BE2C (cell line): ENCODE data around the gene LRRC61.

Experiments used
- DNase-seq: peaks from one replicate; pipeline ENCODE4 v3.0.0-alpha.2; 2020
- H3K27me3 ChIP-seq: fragments of 250-450 bp; sonication (Bioruptor Pico); 2 replicates; pipeline ENCODE4 v1.5.1; 2020; ENCODE audit warnings: mild to moderate bottlenecking
- H3K36me3 ChIP-seq: fragments of 250-450 bp; sonication (Bioruptor Pico); 2 replicates; pipeline ENCODE4 v1.5.1; 2020; ENCODE audit warnings: mild to moderate bottlenecking
- H3K4me1 ChIP-seq: fragments of 250-450 bp; sonication (Bioruptor Pico); 2 replicates; pipeline ENCODE4 v1.5.1; 2020
- H3K4me3 ChIP-seq: 2 replicates; pipeline ENCODE4 v1.5.1; 2011; ENCODE audit warnings: low read depth, low read length
- H3K9me3 ChIP-seq: fragments of 250-450 bp; sonication (Bioruptor Pico); 2 replicates; pipeline ENCODE4 v1.5.1; 2020
- TF ChIP-seq, protein P1 (sequence below): IDR thresholded peaks from 2 replicates; pipeline ENCODE4 v1.5.1; 2012; ENCODE audit warnings: mild to moderate bottlenecking, low read depth, low read length

LRRC61 gene

DNA sequence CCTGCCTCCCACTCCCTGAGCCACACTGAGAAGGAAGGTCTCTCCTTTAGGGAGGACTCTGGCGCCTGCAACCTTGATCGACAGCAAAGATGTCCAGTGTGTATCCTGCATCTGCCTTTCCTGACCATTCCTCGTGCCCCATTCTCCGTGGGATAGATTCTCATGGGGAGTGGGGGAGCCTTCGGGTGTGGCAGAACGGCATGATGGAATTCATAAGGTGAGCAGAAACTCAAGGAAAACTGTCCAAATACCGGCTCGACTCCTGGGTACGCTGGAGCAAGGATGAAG lies 18.9 kb downstream of the LRRC61 start:
- peaks cover 2% of the 10 kb centered on the region for H3K36me3 ChIP-seq
- H3K9me3 ChIP-seq, result no peaks in the 10 kb centered on the region
- no peak for DNase-seq
- no peaks in the 10 kb centered on the region for H3K4me1 ChIP-seq
- TF ChIP-seq, protein P1, sequence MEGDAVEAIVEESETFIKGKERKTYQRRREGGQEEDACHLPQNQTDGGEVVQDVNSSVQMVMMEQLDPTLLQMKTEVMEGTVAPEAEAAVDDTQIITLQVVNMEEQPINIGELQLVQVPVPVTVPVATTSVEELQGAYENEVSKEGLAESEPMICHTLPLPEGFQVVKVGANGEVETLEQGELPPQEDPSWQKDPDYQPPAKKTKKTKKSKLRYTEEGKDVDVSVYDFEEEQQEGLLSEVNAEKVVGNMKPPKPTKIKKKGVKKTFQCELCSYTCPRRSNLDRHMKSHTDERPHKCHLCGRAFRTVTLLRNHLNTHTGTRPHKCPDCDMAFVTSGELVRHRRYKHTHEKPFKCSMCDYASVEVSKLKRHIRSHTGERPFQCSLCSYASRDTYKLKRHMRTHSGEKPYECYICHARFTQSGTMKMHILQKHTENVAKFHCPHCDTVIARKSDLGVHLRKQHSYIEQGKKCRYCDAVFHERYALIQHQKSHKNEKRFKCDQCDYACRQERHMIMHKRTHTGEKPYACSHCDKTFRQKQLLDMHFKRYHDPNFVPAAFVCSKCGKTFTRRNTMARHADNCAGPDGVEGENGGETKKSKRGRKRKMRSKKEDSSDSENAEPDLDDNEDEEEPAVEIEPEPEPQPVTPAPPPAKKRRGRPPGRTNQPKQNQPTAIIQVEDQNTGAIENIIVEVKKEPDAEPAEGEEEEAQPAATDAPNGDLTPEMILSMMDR, result no peak
- peaks cover 32% of the 10 kb centered on the region for H3K27me3 ChIP-seq
- H3K4me3 ChIP-seq, result no peak overlapping the region

DNA sequence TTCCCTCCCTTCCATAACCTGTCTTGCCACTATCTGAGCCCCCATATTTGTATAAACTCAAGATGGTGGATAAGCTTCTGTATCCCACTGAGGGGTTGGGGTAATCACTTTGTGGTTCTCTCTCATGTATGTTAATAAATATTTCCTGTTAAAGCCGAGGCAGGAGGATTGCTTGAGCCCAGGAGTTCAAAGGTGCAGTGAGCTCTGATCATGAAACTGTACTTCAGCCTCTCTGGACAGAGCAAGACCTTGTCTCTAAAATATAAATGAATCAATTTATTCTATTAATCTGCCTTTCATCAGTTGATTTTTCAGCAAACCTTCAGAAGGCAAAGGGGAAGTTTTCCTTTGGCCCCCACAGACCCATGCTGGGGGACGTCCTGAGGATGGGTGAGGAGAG lies 20.1 kb downstream of the LRRC61 start:
- TF ChIP-seq, protein P1, result no peak
- Histone ChIP-seq H3K36me3 (no peaks in the 10 kb centered on the region), H3K4me3 (no peak overlapping the region), H3K9me3 (no peaks in the 10 kb centered on the region), H3K27me3 (peaks cover 32% of the 10 kb centered on the region), H3K4me1 (no peaks in the 10 kb centered on the region)
- no peak for DNase-seq

DNA sequence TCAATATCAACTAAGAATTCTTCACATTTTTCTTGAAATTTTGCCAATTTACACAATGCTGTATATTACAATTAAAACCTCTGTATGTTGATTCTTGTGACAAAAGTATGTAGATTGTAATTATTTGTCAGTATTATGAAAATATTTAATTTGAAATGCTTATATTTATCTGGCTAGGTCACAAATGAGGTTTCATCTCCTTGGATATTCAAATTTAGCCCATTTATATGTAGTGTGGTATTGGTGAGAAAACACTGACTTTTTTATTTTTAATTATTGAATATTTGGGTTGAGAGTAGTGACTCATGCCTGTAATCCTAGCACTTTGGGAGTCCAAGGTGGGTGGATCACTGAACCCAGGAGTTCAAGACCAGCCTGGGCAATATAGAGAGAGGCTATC lies 21.1 kb downstream of the LRRC61 start:
- DNase-seq, result no peak
- Histone ChIP-seq H3K27me3 (peaks cover 32% of the 10 kb centered on the region), H3K36me3 (no peaks in the 10 kb centered on the region), H3K9me3 (no peaks in the 10 kb centered on the region), H3K4me3 (no peak overlapping the region), H3K4me1 (no peaks in the 10 kb centered on the region)
- TF ChIP-seq, protein P1, result no peak

DNA sequence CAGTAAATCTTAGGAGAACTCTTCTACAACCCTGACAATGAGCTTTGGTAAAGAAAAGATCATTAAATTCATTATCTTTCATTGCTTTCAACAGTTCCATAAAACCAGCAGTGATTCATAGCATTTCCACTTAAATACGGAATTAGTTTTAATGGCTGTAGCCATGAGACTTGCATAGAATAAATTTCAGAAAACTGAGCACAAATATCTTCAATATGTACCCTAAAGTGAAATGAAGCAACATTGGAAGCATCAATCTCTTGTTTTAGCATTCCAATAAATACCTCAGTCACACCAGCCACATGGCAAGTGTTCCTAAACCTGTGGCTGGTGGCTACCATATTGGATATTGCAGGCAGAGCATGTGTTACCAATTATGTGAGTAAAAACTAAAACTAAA lies 21.9 kb downstream of the LRRC61 start:
- no peak for DNase-seq
- no peak overlapping the region for H3K4me3 ChIP-seq
- peaks cover 32% of the 10 kb centered on the region for H3K27me3 ChIP-seq
- H3K9me3 ChIP-seq, result no peaks in the 10 kb centered on the region
- TF ChIP-seq, protein P1, result no peak
- H3K36me3 ChIP-seq, result no peaks in the 10 kb centered on the region
- no peaks in the 10 kb centered on the region for H3K4me1 ChIP-seq

DNA sequence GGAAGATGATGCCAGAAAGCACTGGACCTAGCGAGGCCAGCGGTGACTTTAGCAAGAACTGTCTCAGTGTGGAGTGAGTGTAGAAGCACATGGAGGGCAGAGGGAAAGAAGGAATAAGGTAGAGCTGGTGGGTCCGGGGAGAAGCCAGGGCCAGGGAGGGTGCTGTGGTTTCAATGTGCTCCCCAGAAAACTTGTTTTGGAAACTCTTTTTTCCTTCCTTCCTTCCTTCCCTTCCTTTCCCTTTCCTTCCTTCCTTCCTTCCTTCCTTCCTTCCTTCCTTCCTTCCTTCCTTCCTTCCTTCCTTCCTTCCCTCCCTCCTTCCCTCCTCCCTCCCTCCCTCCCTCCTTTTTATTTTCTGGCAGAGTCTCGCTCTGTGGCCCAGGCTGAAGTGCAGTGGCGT lies 23.8 kb downstream of the LRRC61 start:
- TF ChIP-seq, protein P1, result no peak
- Histone ChIP-seq H3K4me3 (no peak overlapping the region), H3K9me3 (no peaks in the 10 kb centered on the region), H3K27me3 (peaks cover 22% of the 10 kb centered on the region), H3K4me1 (no peaks in the 10 kb centered on the region), H3K36me3 (no peaks in the 10 kb centered on the region)
- no peak for DNase-seq

DNA sequence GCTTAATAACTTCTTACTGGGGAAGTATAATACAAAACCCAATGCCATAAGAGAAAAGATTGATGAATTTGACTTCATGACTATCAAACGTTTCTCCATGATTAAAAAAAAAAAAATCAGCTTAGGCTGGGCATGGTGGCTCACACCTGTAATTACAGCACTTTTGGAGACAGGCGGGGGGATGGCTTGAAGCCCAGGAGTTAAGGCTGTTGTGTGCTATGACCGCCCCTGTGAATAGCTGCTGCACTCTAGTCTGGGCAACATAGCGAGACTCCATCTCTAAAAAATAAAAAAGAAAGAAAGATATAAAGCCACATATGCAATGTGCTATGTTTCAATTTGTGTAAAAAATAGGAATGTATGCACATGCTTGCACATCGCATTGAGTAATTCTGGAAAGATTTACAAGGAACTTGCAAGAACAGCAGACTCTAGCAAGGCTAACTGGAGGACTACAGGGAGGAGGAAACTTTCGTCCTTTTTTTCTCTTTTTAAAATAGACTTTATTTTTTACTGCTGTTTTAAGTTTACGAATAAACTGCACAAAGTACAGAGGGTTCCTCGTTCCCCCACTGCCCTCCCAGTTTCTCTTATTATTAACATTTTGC lies 28.5 kb downstream of the LRRC61 start:
- peaks cover 8% of the 10 kb centered on the region; the same call in 1 of the 2 replicates for H3K27me3 ChIP-seq
- TF ChIP-seq, protein P1, result no peak
- H3K9me3 ChIP-seq, result no peaks in the 10 kb centered on the region
- no peak for DNase-seq
- H3K4me1 ChIP-seq, result peaks cover 2% of the 10 kb centered on the region
- H3K4me3 ChIP-seq, result no peak overlapping the region
- H3K36me3 ChIP-seq, result no peaks in the 10 kb centered on the region
